ENCODE measurements around the gene MBOAT2. TPM values are rescaled to one million over a fixed set of nuclear protein-coding genes. Genes with fewer than 3 reads are reported as not detected.

Gene MBOAT2
- total RNA-seq, 1 experiment from 2014 or later = 65.1 TPM

- no TSS peak for BruUV-seq (replicated peaks)
- Histone ChIP-seq H3K9me3 (ENCODE audit: low read depth, low read length, poor library complexity, severe bottlenecking) (no peaks in the 10 kb centered on the region), H3K27me3 (replicated peaks; ENCODE audit: insufficient read depth, low read depth, low read length, poor library complexity) (no peaks in the 10 kb centered on the region), H3K4me3 (ENCODE audit: low read depth, low read length, poor library complexity, severe bottlenecking) (no peak overlapping the region), H3K36me3 (ENCODE audit: insufficient read depth, low read length, poor library complexity, severe bottlenecking) (no peaks in the 10 kb centered on the region), H3K4me1 (ENCODE audit: insufficient read depth, low read length, poor library complexity, severe bottlenecking) (peaks cover 10% of the 10 kb centered on the region), H3K27ac (ENCODE audit: low read depth, low read length, poor library complexity, severe bottlenecking) (no peak overlapping the region)
- TF ChIP-seq EZH2 (IDR thresholded peaks at IDR 0.05; ENCODE audit: borderline replicate concordance, low read depth, low read length, poor library complexity, severe bottlenecking) = no peak
- TF ChIP-seq CTCF (conservative IDR thresholded peaks at IDR 0.05; ENCODE audit: low read depth, low read length) = no peak
- CTCF ChIA-PET = interaction anchor here (0.6 kb wide), 1 partner anchor 11 kb away, joined by 9 read pairs; no protein-coding TSS in a partner anchor
- POLR2A ChIA-PET (ENCODE audit: low non-redundant PET) = interaction anchor here (0.5 to 0.6 kb wide), 2 partner anchors 164 to 190 kb away, joined by 3 read pairs; partner anchors contain the start of gene MBOAT2
- DNase-seq (ENCODE audit: low spot score) = no peak
- intact Hi-C loops (cut with micrococcal nuclease; ENCODE audit: unreplicated experiment) = no loop called here
Observed at GRCh38 chr2:8839189-8839965, 164.1 kb downstream of the MBOAT2 start.

- Histone ChIP-seq H3K27ac (ENCODE audit: low read depth, low read length, poor library complexity, severe bottlenecking) (no peak overlapping the region), H3K27me3 (replicated peaks; ENCODE audit: insufficient read depth, low read depth, low read length, poor library complexity) (no peaks in the 10 kb centered on the region), H3K4me3 (ENCODE audit: low read depth, low read length, poor library complexity, severe bottlenecking) (peak overlapping the region; percentile 98), H3K4me1 (ENCODE audit: insufficient read depth, low read length, poor library complexity, severe bottlenecking) (peaks cover 10% of the 10 kb centered on the region), H3K9me3 (ENCODE audit: low read depth, low read length, poor library complexity, severe bottlenecking) (no peaks in the 10 kb centered on the region), H3K36me3 (ENCODE audit: insufficient read depth, low read length, poor library complexity, severe bottlenecking) (no peaks in the 10 kb centered on the region)
- no peak for TF ChIP-seq CTCF (conservative IDR thresholded peaks at IDR 0.05; ENCODE audit: low read depth, low read length)
- TF ChIP-seq EZH2 (IDR thresholded peaks at IDR 0.05; ENCODE audit: borderline replicate concordance, low read depth, low read length, poor library complexity, severe bottlenecking) = no peak
- intact Hi-C loops (cut with micrococcal nuclease; ENCODE audit: unreplicated experiment) = no loop called here
- POLR2A ChIA-PET (ENCODE audit: low non-redundant PET) = no interaction called here
- no TSS peak for BruUV-seq (replicated peaks)
- CTCF ChIA-PET = no interaction called here
- DNase-seq (ENCODE audit: low spot score) = no peak
Observed at GRCh38 chr2:8837795-8838140, 165.7 kb downstream of the MBOAT2 start.

GRCh38 chr2:8836971-8837794 lies 166.3 kb downstream of the MBOAT2 start, which contains the start of gene KIDINS220:
TSS of gene KIDINS220 (minus strand) at chr2:8837613. CDS start at chr2:8827093, 10,520 bp downstream.
- H3K9me3 ChIP-seq (ENCODE audit: low read depth, low read length, poor library complexity, severe bottlenecking) = no peaks in the 10 kb centered on the region
- intact Hi-C loops (cut with micrococcal nuclease; ENCODE audit: unreplicated experiment) = no loop called here
- BruUV-seq (replicated peaks) = no TSS peak
- H3K27me3 ChIP-seq (replicated peaks; ENCODE audit: insufficient read depth, low read depth, low read length, poor library complexity) = no peaks in the 10 kb centered on the region
- no peak for TF ChIP-seq EZH2 (IDR thresholded peaks at IDR 0.05; ENCODE audit: borderline replicate concordance, low read depth, low read length, poor library complexity, severe bottlenecking)
- peak within 1 kb of the TSS; percentile 83 for H3K27ac ChIP-seq (ENCODE audit: low read depth, low read length, poor library complexity, severe bottlenecking)
- peak within 1 kb of the TSS; percentile 98 for H3K4me3 ChIP-seq (ENCODE audit: low read depth, low read length, poor library complexity, severe bottlenecking)
- peak; percentile 88 for DNase-seq (ENCODE audit: low spot score)
- ChIA-PET POLR2A (ENCODE audit: low non-redundant PET) (interaction anchor here (0.6 kb wide), 1 partner anchor 14 kb away, joined by 4 read pairs; no protein-coding TSS in a partner anchor), CTCF (interaction anchor here (0.5 to 0.7 kb wide), 2 partner anchors 396 to 1918 kb away, joined by 3 to 5 read pairs; no protein-coding TSS in a partner anchor)
- H3K4me1 ChIP-seq (ENCODE audit: insufficient read depth, low read length, poor library complexity, severe bottlenecking) = peaks cover 10% of the 10 kb centered on the region
- H3K36me3 ChIP-seq (ENCODE audit: insufficient read depth, low read length, poor library complexity, severe bottlenecking) = no peaks in the 10 kb centered on the region
